ENCODE data around the gene PRR5.
"Not testable (repeated sequence)": the region's sequence is repeated elsewhere in the genome, so short reads cannot be mapped to it uniquely, and the experiment has no call there.

Gene PRR5

GRCh38 chr22:44701824-44702478 lies at the start of gene PRR5:
Gene PRR5, plus strand, starts transcription at chr22:44702204. Its CDS starts 271 bp downstream, at chr22:44702475.
- FAIRE-seq: no peak

GRCh38 chr22:44652866-44653265 lies 49.1 kb upstream of the PRR5 start:
- not testable (repeated sequence) for FAIRE-seq

- no peak for FAIRE-seq
Measured at GRCh38 chr22:44658311-44658953, 43.6 kb upstream of the PRR5 start.

GRCh38 chr22:44659140-44659539 lies 42.9 kb upstream of the PRR5 start:
- FAIRE-seq: no peak

GRCh38 chr22:44660051-44660830 lies 41.8 kb upstream of the PRR5 start:
- no peak for FAIRE-seq

- FAIRE-seq: no peak
Measured at GRCh38 chr22:44661070-44661469, 40.9 kb upstream of the PRR5 start.

- no peak for FAIRE-seq
Measured at GRCh38 chr22:44661659-44662569, 40.1 kb upstream of the PRR5 start.

GRCh38 chr22:44663256-44663999 lies 38.6 kb upstream of the PRR5 start:
- FAIRE-seq: no peak

GRCh38 chr22:44664149-44664548 lies 37.9 kb upstream of the PRR5 start:
- no peak for FAIRE-seq

- no peak for FAIRE-seq
Measured at GRCh38 chr22:44665115-44665514, 36.9 kb upstream of the PRR5 start.

- no peak for FAIRE-seq
Measured at GRCh38 chr22:44666207-44666585, 35.8 kb upstream of the PRR5 start.

- no peak for FAIRE-seq
Measured at GRCh38 chr22:44667276-44667675, 34.7 kb upstream of the PRR5 start.

GRCh38 chr22:44667829-44668189 lies 34.2 kb upstream of the PRR5 start:
- no peak for FAIRE-seq

GRCh38 chr22:44668190-44668885 lies 33.7 kb upstream of the PRR5 start:
- FAIRE-seq: no peak

GRCh38 chr22:44668886-44669521 lies 33.0 kb upstream of the PRR5 start:
- no peak for FAIRE-seq

GRCh38 chr22:44669561-44669976 lies 32.4 kb upstream of the PRR5 start:
- FAIRE-seq: no peak

GRCh38 chr22:44670220-44670988 lies 31.6 kb upstream of the PRR5 start:
- FAIRE-seq: no peak

GRCh38 chr22:44671742-44672141 lies 30.3 kb upstream of the PRR5 start:
- FAIRE-seq: no peak

GRCh38 chr22:44672632-44673031 lies 29.4 kb upstream of the PRR5 start:
- FAIRE-seq: no peak

GRCh38 chr22:44673406-44673805 lies 28.6 kb upstream of the PRR5 start:
- no peak for FAIRE-seq
